Sigmoid colon (tissue), 7 donors: Measurements from ENCODE around the gene PRR15. TPM values are rescaled to one million over a fixed set of nuclear protein-coding genes. Genes with fewer than 3 reads are reported as not detected.

Experiments used
- DNase-seq: peaks from one replicate; pipeline ENCODE4 v3.0.0-alpha.2; 2019
- H3K27ac ChIP-seq, 4 donors: fragments of 200-600 bp; sonication (generic); one replicate each; pipeline ENCODE4 v1.5.1; 2016 to 2019; ENCODE audit warnings: mild to moderate bottlenecking in 1 of 4
- H3K27me3 ChIP-seq, 3 donors: fragments of 200-600 bp; sonication (generic); one replicate each; pipeline ENCODE4 v1.5.1; 2019; ENCODE audit warnings: mild to moderate bottlenecking in 1 of 3
- H3K36me3 ChIP-seq, 4 donors: fragments of 200-600 bp; sonication (generic); one replicate each; pipeline ENCODE4 v1.5.1; 2016 to 2019
- H3K4me1 ChIP-seq, 4 donors: fragments of 200-600 bp; sonication (generic); one replicate each; pipeline ENCODE4 v1.5.1; 2017 to 2019
- H3K4me3 ChIP-seq, 4 donors: fragments of 200-600 bp; sonication (generic); one replicate each; pipeline ENCODE4 v1.5.1; 2017 to 2019; ENCODE audit warnings: mild to moderate bottlenecking in 2 of 4, moderate library complexity in 1 of 4
- H3K9me3 ChIP-seq, 4 donors: fragments of 200-600 bp in 3 of 4; sonication (generic) in 3 of 4; one replicate each; pipeline versions ENCODE4 v1.5.1 to v1.6.1; 2013 to 2019
- EP300 ChIP-seq, 4 donors: sonication (generic); formaldehyde crosslinking; IDR thresholded peaks; one replicate each; pipeline ENCODE4 v1.6.1; 2017; ENCODE audit warnings: antibody characterized with exemption in 4 of 4
- POLR2A ChIP-seq, 2 donors: fragments of 450-650 bp; IDR thresholded peaks; one replicate each; pipeline ENCODE4 v1.6.1; 2016; ENCODE audit warnings: antibody characterized with exemption in 2 of 2, mild to moderate bottlenecking in 2 of 2, moderate library complexity in 2 of 2
- POLR2AphosphoS5 ChIP-seq, 4 donors: sonication (generic); formaldehyde crosslinking; IDR thresholded peaks; one replicate each; pipeline ENCODE4 v1.6.1; 2017; ENCODE audit warnings: antibody characterized with exemption in 4 of 4
- WGBS, 2 donors: extraction: QIAGEN DNeasy Blood & Tissue Kit; methylation state at CpG; one replicate each; pipeline ENCODE4 v1.1.7; 2013; 5-methylcytosine and 5-hydroxymethylcytosine counted together
- intact Hi-C: fragments of 100-400 bp; cut with DNase I; formaldehyde crosslinking; loops from one replicate; pipeline ENCODE4 v1.15.1; 2023
- polyA plus RNA-seq, 3 donors: library from polyadenylated mRNA; stranded (reverse); fragments of 200-250 nt; gene quantifications; one replicate each; pipeline ENCODE4 v1.2.3, GENCODE V29; 2013
- total RNA-seq, 4 donors: library from RNA; depleted of rRNA; stranded (reverse); fragments of >200 nt; gene quantifications; one replicate each; pipeline ENCODE4 v1.1.0, GENCODE V29; 2016
- TF ChIP-seq, protein P1 (sequence below), 4 experiments: fragments of 450-650 bp in 3 of 4; fragments of 200-600 bp in 1 of 4; IDR thresholded peaks; one replicate each; pipeline ENCODE4 v1.5.1; 2016 to 2019; ENCODE audit warnings: antibody characterized with exemption in 4 of 4, mild to moderate bottlenecking in 3 of 4, moderate library complexity in 2 of 4
- donor health status: healthy with polysubstance abuse.
- donor health status: Bipolar disorder and iron deficiency.
- donor health status: healthy.

The PRR15 gene
- total and polyA plus RNA-seq, 7 donors = 0.27 to 318 (median 166) TPM; not detected in 3

DNA sequence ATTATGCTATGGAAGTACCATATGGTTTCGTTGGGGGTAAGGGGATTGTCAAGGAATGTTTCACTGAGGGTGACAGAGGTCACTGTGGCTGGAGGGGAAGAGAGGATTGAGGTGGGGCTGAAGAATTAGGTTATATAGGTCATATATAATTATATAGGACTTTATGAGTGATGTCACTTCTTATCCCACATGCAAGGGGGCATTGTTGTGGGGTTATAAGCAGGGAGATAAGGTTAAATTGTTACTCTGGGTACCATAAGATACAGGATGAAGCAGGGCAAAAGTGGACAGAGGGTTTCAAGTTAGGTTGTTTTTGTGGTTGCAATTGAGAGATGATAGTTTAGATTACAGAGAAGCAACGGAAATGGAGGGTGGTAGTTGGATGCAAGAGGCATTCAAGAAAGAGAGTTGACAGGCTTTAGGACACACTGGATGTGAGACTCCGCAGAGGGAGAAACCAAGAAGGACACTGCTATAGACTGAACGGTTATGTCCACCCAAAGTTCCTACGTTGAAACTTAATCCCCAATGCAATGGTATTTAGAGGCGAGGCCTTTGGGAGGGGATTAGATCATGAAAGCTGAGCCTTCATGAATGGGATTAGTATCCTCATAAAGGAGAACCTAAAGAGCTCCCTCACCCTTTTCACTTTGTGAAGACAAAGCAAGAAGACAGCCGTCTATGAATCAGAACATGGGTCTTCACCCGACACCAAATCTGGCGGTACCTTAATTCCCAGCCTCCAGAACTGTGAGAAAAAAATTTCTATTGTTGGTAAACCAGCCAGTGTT, 7.0 kb upstream of the PRR15 start:
- no peaks in the 10 kb centered on the region for H3K36me3 ChIP-seq
- intact Hi-C loops = no loop called here
- no peak for DNase-seq
- TF ChIP-seq POLR2A (IDR thresholded peaks at IDR 0.05) (no peak), EP300 (IDR thresholded peaks at IDR 0.05) (no peak), POLR2AphosphoS5 (IDR thresholded peaks at IDR 0.05) (no peak)
- TF ChIP-seq, protein P1, sequence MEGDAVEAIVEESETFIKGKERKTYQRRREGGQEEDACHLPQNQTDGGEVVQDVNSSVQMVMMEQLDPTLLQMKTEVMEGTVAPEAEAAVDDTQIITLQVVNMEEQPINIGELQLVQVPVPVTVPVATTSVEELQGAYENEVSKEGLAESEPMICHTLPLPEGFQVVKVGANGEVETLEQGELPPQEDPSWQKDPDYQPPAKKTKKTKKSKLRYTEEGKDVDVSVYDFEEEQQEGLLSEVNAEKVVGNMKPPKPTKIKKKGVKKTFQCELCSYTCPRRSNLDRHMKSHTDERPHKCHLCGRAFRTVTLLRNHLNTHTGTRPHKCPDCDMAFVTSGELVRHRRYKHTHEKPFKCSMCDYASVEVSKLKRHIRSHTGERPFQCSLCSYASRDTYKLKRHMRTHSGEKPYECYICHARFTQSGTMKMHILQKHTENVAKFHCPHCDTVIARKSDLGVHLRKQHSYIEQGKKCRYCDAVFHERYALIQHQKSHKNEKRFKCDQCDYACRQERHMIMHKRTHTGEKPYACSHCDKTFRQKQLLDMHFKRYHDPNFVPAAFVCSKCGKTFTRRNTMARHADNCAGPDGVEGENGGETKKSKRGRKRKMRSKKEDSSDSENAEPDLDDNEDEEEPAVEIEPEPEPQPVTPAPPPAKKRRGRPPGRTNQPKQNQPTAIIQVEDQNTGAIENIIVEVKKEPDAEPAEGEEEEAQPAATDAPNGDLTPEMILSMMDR (IDR thresholded peaks at IDR 0.05) = no peak
- WGBS, 2 donors = 92 to 94% methylated on average over 9 of the region's 9 CpGs
- peaks cover 0 to 2% (median 0%) of the 10 kb centered on the region in 4 donors for H3K9me3 ChIP-seq
- H3K27ac ChIP-seq = no peak overlapping the region
- no peak overlapping the region for H3K4me3 ChIP-seq
- peaks cover 0 to 3% (median 0%) of the 10 kb centered on the region in 3 donors for H3K27me3 ChIP-seq
- H3K4me1 ChIP-seq = no peaks in the 10 kb centered on the region

DNA sequence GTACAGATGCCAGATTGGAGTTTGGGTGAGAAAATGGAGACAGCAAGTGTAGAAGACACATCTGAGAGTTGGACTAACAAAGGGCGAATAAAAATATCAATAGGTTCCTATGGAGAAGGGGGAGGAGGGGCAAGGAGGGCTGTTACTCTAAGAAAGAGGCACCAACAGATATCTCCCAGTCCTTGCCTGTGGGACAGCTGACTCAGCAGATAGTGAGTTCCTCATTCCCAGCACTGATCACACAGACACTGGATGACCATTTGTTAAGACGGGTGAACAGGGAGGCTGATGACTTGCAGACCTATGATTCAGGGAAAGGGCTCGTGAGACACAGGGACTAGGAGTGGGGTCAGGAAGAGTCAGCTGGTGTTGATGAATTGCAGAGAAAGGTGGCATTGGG, 5.7 kb upstream of the PRR15 start:
- Histone ChIP-seq H3K4me1 (peaks cover 0 to 2% (median under 1%) of the 10 kb centered on the region in 4 donors), H3K4me3 (no peak overlapping the region), H3K36me3 (no peaks in the 10 kb centered on the region), H3K27me3 (peaks cover 0 to 13% (median 11%) of the 10 kb centered on the region in 3 donors), H3K9me3 (peaks cover 0 to 2% (median 0%) of the 10 kb centered on the region in 4 donors), H3K27ac (no peak overlapping the region)
- intact Hi-C loops = no loop called here
- 59 to 82% methylated on average over 3 of the region's 3 CpGs for WGBS, 2 donors
- TF ChIP-seq POLR2AphosphoS5 (IDR thresholded peaks at IDR 0.05) = no peak
- TF ChIP-seq POLR2A (IDR thresholded peaks at IDR 0.05) = no peak
- TF ChIP-seq EP300 (IDR thresholded peaks at IDR 0.05) = no peak
- TF ChIP-seq, protein P1 (IDR thresholded peaks at IDR 0.05) = no peak
- no peak for DNase-seq

DNA sequence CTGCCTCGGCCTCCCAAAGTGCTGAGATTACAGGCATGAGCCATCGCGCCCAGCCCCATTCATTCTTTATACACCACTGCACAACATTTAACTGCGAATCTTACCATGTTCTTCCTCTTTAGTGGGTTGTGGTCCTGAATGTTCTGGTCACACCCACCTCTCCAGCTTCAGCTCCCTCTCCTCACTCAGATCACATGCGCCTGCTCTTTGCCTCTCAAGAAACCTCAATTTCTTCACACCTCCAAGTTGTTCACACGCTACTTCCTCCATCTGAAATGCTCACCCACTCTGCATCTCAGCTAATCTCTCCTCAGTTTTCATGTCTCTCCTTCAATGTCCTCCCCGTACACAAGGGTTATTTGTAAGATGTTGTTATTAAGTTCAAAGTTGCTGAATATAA, 2.4 kb upstream of the PRR15 start:
- Histone ChIP-seq H3K4me3 (no peak overlapping the region), H3K27ac (no peak overlapping the region), H3K4me1 (peaks cover 0 to 34% (median 30%) of the 10 kb centered on the region in 4 donors), H3K9me3 (no peaks in the 10 kb centered on the region), H3K36me3 (no peaks in the 10 kb centered on the region), H3K27me3 (peaks cover 2 to 46% (median 39%) of the 10 kb centered on the region in 3 donors)
- 85 to 88% methylated on average over 7 of the region's 7 CpGs for WGBS, 2 donors
- intact Hi-C loops = loop anchor here (5.0 kb wide), 1 partner anchor 79 kb away; no protein-coding TSS in a partner anchor
- TF ChIP-seq POLR2A (IDR thresholded peaks at IDR 0.05) (no peak), EP300 (IDR thresholded peaks at IDR 0.05) (no peak), POLR2AphosphoS5 (IDR thresholded peaks at IDR 0.05) (no peak)
- TF ChIP-seq, protein P1 (IDR thresholded peaks at IDR 0.05) = no peak
- no peak for DNase-seq

DNA sequence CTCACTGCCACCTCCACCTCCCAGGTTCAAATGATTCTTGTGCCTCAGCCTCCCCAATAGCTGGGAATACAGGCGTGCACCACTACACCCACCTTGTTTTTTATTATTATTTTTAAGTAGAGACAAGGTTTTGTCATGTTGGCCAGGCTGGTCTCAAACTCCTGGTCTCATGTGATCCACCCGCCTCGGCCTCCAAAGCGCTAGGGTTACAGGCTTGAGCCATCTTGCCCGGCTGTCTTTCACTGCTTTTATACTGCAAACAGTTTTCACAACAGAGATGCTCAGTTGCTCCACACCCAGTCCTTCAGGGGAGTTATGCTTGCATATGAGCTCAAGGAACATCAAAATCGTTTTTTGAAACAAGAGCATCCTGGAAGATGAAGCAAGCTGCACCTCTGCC, 1.3 kb upstream of the PRR15 start:
- Histone ChIP-seq H3K9me3 (no peaks in the 10 kb centered on the region), H3K27me3 (peaks cover 5 to 57% (median 49%) of the 10 kb centered on the region in 3 donors), H3K27ac (no peak overlapping the region), H3K36me3 (no peaks in the 10 kb centered on the region), H3K4me3 (peak overlapping the region in 1 of 4 donors; percentile 42), H3K4me1 (peaks cover 0 to 40% (median 35%) of the 10 kb centered on the region in 4 donors)
- TF ChIP-seq, protein P1 (IDR thresholded peaks at IDR 0.05) = no peak
- no peak for TF ChIP-seq POLR2AphosphoS5 (IDR thresholded peaks at IDR 0.05)
- no peak for TF ChIP-seq EP300 (IDR thresholded peaks at IDR 0.05)
- TF ChIP-seq POLR2A (IDR thresholded peaks at IDR 0.05) = no peak
- DNase-seq = no peak
- intact Hi-C loops = loop anchor here (5.0 kb wide), 1 partner anchor 80 kb away; no protein-coding TSS in a partner anchor
- 18 to 70% methylated on average over 6 of the region's 6 CpGs for WGBS, 2 donors
